Measurements from ENCODE around the gene LEPROT.

The LEPROT gene

DNA sequence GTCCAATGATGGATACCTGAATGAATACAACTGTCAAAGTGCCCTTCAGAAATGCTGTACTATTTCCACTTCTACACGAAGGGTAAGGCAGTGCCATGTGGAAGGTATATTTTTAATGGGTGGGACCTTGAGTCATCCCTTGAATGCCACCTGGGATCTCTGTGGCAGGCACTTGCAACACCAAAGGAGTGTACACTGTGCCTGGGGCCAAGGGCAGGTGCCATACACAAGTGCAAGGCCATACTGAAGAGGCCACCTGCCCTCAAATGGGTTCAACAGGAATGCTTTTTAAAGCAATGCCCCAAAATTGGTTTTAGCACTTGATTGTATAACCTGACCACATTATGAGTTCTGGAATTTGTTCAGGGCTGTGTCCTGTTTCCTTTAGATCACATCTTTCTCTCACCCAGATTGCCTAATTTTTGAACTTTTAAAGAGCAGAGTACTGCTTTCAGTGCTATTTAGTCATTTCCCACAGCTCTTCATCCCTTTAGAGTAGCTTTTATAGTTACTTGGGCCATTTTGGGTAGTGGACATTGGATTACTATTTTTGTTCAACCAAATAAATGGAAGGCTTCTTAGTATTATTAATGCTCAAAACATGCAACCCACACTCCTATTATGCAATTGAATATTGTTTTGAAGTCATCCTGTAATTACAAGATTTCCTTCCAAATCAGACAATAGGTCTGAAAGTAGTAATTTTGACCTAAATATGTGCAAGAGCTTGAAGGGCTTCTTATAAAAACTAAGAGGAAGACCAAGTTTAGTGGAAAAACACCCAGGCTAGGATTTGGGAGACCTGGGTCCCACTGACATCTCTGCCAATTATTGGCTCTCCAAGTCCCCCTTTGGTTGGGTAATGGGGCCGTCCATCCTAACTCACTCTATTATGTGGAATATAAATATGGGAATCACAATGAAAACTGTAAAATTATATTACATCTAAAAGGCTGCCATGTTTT, 57.2 kb downstream of the LEPROT start:
- no peak for DNase-seq (ENCODE audit: low read depth)

DNA sequence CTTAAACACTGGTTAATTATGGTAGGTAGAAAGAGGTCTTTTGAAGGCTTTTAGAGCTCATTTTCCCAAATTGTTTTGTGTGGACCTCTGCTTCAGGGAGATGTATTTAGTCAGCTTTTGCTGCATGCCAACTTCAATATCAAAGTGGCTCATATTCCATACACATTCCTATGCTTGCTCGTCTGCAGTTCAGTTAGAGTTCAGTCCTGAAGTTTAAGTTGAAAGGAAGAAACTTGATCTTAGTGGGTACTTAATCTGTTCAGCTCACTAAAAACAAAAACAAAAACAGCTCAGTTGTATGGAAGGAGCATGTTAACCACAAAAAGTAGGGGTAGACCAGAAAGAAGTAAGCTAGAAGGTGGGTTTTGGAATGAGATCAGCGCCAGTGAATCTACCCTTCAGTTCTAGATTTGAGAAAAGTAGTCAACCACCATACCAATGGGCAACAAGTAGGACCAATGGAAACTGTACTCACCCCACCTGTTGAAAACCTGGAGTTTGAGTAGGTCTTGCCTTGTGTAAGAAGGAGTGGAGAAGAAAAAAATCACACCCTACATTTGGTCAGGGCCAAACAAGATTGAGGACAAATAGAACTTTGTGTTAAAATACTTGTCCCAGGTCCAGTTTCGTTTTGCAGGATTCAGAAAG, 58.0 kb downstream of the LEPROT start:
- DNase-seq (ENCODE audit: low read depth) = peak; percentile 46

DNA sequence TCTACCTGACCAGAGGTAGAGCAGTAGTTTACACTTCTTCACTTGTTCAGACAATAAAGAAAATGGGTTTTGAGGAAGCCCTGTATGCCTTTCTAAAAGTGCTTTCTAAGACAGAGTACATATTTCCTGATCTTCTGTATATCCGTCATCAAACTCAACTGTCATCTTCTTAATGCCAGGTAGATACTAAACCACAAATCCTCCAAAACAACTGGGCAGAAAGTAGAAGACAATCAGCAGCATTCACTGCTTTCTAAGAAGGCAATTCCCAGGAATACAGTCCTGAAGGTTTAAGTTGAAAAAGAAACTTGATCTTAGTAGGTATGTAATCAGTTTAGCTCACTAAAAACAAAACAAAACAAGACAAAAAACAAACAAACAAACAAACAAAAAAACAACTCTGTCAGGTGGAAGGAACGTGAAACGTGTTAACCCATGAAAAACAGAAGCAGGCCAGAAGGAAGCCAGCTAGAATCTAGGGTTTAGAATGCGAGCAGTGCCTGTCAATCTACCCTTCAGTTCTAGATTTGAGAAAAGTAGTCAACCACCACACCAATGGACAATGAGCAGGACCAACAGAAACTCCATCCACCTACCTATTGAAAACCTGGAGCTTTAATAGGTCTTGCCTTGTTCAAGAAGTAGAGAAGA, 59.2 kb downstream of the LEPROT start:
- no peak for DNase-seq (ENCODE audit: low read depth)

GRCh38 chr1:65480684-65481405, 60.4 kb downstream of the LEPROT start:
- no peak for DNase-seq (ENCODE audit: low read depth)

GRCh38 chr1:65483993-65484754, 63.7 kb downstream of the LEPROT start:
- no peak for DNase-seq (ENCODE audit: low read depth)
